A673 (cell line): Measurements from ENCODE around the gene TENM3. TPM values are rescaled to one million over a fixed set of nuclear protein-coding genes. Genes with fewer than 3 reads are reported as not detected.

Source experiments
- BruUV-seq: library from RNA; stranded (reverse); fragments of 400-500 nt; replicated peaks from 2 replicates; lab custom pipeline; 2021; lab: Mats Ljungman, UMichigan
- CTCF ChIA-PET: fragments of 300-600 bp; sonication (Branson Sonifier 250); formaldehyde crosslinking; loops from one replicate; lab custom pipeline; 2022; ENCODE audit warnings: antibody characterized with exemption; lab: Charles Lee
- POLR2A ChIA-PET: fragments of 300-600 bp; sonication (Branson Sonifier 250); formaldehyde crosslinking; loops from one replicate; lab custom pipeline; 2022; ENCODE audit warnings: antibody characterized with exemption; ENCODE audit not compliant: low non-redundant PET; lab: Charles Lee
- DNase-seq: peaks from one replicate; pipeline ENCODE4 v3.0.0-alpha.2; 2015; ENCODE audit warnings: low spot score
- H3K27ac ChIP-seq: fragments of 200-600 bp; sonication (generic); 2 replicates; pipeline ENCODE4 v1.5.1; 2016; ENCODE audit warnings: mixed run types, low read depth, mild to moderate bottlenecking, mixed read lengths, antibody characterized with exemption, low read length; ENCODE audit not compliant: poor library complexity, severe bottlenecking
- H3K27me3 ChIP-seq: fragments of 200-600 bp; sonication (generic); replicated peaks from 2 replicates; pipeline ENCODE4 v1.6.1; 2017; ENCODE audit warnings: mixed run types, low read depth, mild to moderate bottlenecking, mixed read lengths, antibody characterized with exemption, low read length; ENCODE audit not compliant: insufficient read depth, poor library complexity
- H3K36me3 ChIP-seq: fragments of 200-600 bp; sonication (generic); 2 replicates; pipeline ENCODE4 v1.6.1; 2016; ENCODE audit warnings: mixed run types, mild to moderate bottlenecking, mixed read lengths, antibody characterized with exemption, low read length; ENCODE audit not compliant: insufficient read depth, poor library complexity, severe bottlenecking
- H3K4me1 ChIP-seq: fragments of 200-600 bp; sonication (generic); 2 replicates; pipeline ENCODE4 v1.6.1; 2017; ENCODE audit warnings: mixed run types, mild to moderate bottlenecking, mixed read lengths, antibody characterized with exemption, low read length; ENCODE audit not compliant: insufficient read depth, poor library complexity, severe bottlenecking
- H3K4me3 ChIP-seq: fragments of 200-600 bp; sonication (generic); 2 replicates; pipeline ENCODE4 v1.5.1; 2016; ENCODE audit warnings: low read depth, mixed run types, mild to moderate bottlenecking, mixed read lengths, low read length; ENCODE audit not compliant: poor library complexity, severe bottlenecking
- H3K9me3 ChIP-seq: fragments of 200-600 bp; sonication (generic); 2 replicates; pipeline ENCODE4 v1.6.1; 2016; ENCODE audit warnings: mixed run types, low read depth, mild to moderate bottlenecking, mixed read lengths, antibody characterized with exemption, low read length; ENCODE audit not compliant: poor library complexity, severe bottlenecking
- CTCF ChIP-seq: fragments of 300-800, 200-600 bp; sonication (generic); conservative IDR thresholded peaks from 2 replicates; pipeline ENCODE4 v1.5.1; 2017; ENCODE audit warnings: low read depth, mild to moderate bottlenecking, antibody characterized with exemption, low read length, moderate library complexity, mixed read lengths
- EZH2 ChIP-seq: fragments of 200-600 bp; sonication (generic); IDR thresholded peaks from 2 replicates; pipeline ENCODE4 v1.6.1; 2017; ENCODE audit warnings: borderline replicate concordance, low read depth, mild to moderate bottlenecking, mixed read lengths, antibody characterized with exemption, low read length; ENCODE audit not compliant: poor library complexity, severe bottlenecking
- intact Hi-C: fragments of 100-400 bp; cut with micrococcal nuclease; formaldehyde crosslinking; loops from one replicate; pipeline ENCODE4 v1.10.0; 2022; ENCODE audit not compliant: unreplicated experiment
- total RNA-seq: library from RNA; stranded (reverse); gene quantifications from 2 replicates; pipeline ENCODE4 v1.2.3, GENCODE V29; 2021

The TENM3 gene
- total RNA-seq, 1 experiment from 2014 or later = 26.4 TPM

- Histone ChIP-seq H3K36me3 (no peaks in the 10 kb centered on the region), H3K27ac (no peak overlapping the region), H3K9me3 (no peaks in the 10 kb centered on the region), H3K27me3 (no peaks in the 10 kb centered on the region), H3K4me1 (no peaks in the 10 kb centered on the region), H3K4me3 (no peak overlapping the region)
- TF ChIP-seq CTCF (no peak), EZH2 (no peak)
- no peak for DNase-seq
- CTCF ChIA-PET = no interaction called here
- POLR2A ChIA-PET = interaction anchor here (0.6 kb wide), 1 partner anchor 1097 kb away, joined by 3 read pairs; no protein-coding TSS in a partner anchor
- intact Hi-C loops = loop anchor here (5.0 kb wide), 1 partner anchor 51 kb away; no protein-coding TSS in a partner anchor
- BruUV-seq = no TSS peak
These were observed 373.3 kb downstream of the TENM3 start for GRCh38 chr4:182616476-182616875.

- TF ChIP-seq EZH2 = no peak
- TF ChIP-seq CTCF = no peak
- Histone ChIP-seq H3K36me3 (no peaks in the 10 kb centered on the region), H3K27ac (no peak overlapping the region), H3K4me1 (no peaks in the 10 kb centered on the region), H3K4me3 (no peak overlapping the region), H3K27me3 (no peaks in the 10 kb centered on the region), H3K9me3 (no peaks in the 10 kb centered on the region)
- DNase-seq = no peak
- ChIA-PET CTCF (no interaction called here), POLR2A (no interaction called here)
- intact Hi-C loops = loop anchor here (5.0 kb wide), 1 partner anchor 48 kb away; no protein-coding TSS in a partner anchor
- BruUV-seq = no TSS peak
These were observed 376.5 kb downstream of the TENM3 start for GRCh38 chr4:182619660-182620059.

DNA sequence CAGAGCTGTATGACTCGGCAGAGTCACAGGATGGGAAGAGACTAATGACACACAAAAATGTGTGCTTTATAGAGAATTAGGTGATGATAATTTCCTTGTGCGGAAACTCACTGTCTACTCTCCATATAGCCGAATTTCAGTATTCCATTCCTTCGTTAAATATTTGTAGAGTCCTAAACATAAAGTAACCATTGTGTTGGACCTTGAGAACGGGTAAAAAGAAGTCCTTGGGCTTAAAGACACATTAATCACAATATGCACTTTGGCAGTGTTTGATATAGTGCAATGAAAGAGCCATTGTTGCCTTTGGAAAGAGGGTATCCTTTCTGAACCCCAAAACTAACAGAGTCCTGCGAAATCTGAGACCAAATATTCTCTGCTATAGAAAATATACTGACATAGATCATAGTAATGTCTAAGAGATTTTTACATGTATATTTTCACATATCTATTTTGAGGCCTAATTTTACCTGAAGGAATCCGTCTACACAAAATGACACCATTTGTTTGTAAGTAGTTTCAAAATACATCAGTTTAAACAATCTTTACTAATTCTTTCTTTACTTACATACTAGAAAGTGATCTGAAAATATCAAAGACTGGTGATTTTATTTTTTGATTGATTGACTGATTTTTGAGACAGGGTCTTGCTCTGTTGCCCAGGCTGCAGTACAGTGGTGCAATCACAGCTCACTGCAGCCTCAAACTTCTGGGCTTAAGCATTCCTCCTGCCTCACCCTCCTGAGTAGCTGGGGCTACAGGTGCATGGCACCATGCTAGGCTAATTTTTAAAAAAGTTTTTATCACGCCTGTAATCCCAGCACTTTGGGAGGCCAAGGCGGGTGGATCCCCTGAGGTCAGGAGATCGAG, 377.1 kb downstream of the TENM3 start:
- intact Hi-C loops = no loop called here
- H3K27me3 ChIP-seq = no peaks in the 10 kb centered on the region
- no peaks in the 10 kb centered on the region for H3K4me1 ChIP-seq
- H3K9me3 ChIP-seq = no peaks in the 10 kb centered on the region
- TF ChIP-seq EZH2 (no peak), CTCF (no peak)
- no peak overlapping the region for H3K27ac ChIP-seq
- H3K4me3 ChIP-seq = no peak overlapping the region
- ChIA-PET POLR2A (no interaction called here), CTCF (no interaction called here)
- DNase-seq = no peak
- BruUV-seq = no TSS peak
- no peaks in the 10 kb centered on the region for H3K36me3 ChIP-seq
